ENCODE data around the gene SEC31A. TPM values are rescaled to one million over a fixed set of nuclear protein-coding genes. Genes with fewer than 3 reads are reported as not detected.

The SEC31A gene
- total RNA-seq, 1 donor = 104 TPM

DNA sequence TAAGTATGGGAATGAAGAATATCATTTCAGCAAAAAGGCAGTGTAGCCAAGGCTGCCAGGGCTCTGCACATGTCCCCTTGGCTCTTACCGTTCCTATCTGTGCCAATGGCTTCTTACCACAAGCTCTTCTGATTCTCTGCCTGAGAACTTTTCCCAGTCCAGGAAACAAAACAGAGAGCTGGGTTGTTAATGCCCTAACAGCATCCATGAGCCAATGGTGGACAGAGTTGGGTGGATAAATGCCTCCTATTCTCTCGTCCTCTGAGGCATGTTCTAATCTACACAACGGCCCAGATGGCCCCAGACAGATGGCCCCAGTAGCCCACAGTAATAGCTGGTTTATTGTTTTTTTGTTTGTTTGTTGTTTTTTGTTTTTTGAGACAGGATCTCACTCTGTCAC lies 120.3 kb downstream of the SEC31A start:
- no peak for DNase-seq (ENCODE audit: low read depth in 2 of 3, low spot score in 2 of 3)

Other genes starting within 250 kb of the SEC31A start
- gene SCD5, start 92.4 kb downstream of the SEC31A start, total RNA-seq = 10.8 TPM
- 2.7 TPM for gene THAP9, start 9.6 kb upstream of the SEC31A start, total RNA-seq
- gene LIN54, start 119.7 kb upstream of the SEC31A start, total RNA-seq = 19.1 TPM
- 53.1 TPM for gene COPS4, start 144.0 kb upstream of the SEC31A start, total RNA-seq
- gene PLAC8, start 223.6 kb upstream of the SEC31A start, total RNA-seq = 205 TPM